ENCODE measurements around the gene MAML1. TPM values are rescaled to one million over a fixed set of nuclear protein-coding genes. Genes with fewer than 3 reads are reported as not detected.

MAML1 gene
- total RNA-seq, 1 donor from 2014 or later, result 42.6 TPM

- peaks cover 9% of the 10 kb centered on the region for H3K36me3 Mint-ChIP-seq
- no peak overlapping the region for H3K4me3 Mint-ChIP-seq
- no peak for TF ChIP-seq CTCF (conservative IDR thresholded peaks at IDR 0.05)
- H3K4me1 Mint-ChIP-seq (ENCODE audit: unreplicated experiment), result peaks cover 5% of the 10 kb centered on the region
- H3K27me3 Mint-ChIP-seq, result no peaks in the 10 kb centered on the region
- H3K9me3 Mint-ChIP-seq, result no peaks in the 10 kb centered on the region
- no peak overlapping the region for H3K27ac Mint-ChIP-seq
- DNase-seq (ENCODE audit: extremely low spot score, unreplicated experiment), result no peak
These were observed 65.1 kb downstream of the MAML1 start for GRCh38 chr5:179797741-179798140.

GRCh38 chr5:179798144-179798770 lies 65.6 kb downstream of the MAML1 start:
- Mint-ChIP-seq H3K27ac (no peak overlapping the region), H3K36me3 (peaks cover 9% of the 10 kb centered on the region), H3K27me3 (no peaks in the 10 kb centered on the region), H3K4me3 (no peak overlapping the region), H3K4me1 (ENCODE audit: unreplicated experiment) (peaks cover 8% of the 10 kb centered on the region), H3K9me3 (no peaks in the 10 kb centered on the region)
- no peak for DNase-seq (ENCODE audit: extremely low spot score, unreplicated experiment)
- TF ChIP-seq CTCF (conservative IDR thresholded peaks at IDR 0.05), result no peak

GRCh38 chr5:179798771-179799643 lies 66.4 kb downstream of the MAML1 start:
- H3K4me1 Mint-ChIP-seq (ENCODE audit: unreplicated experiment), result peaks cover 13% of the 10 kb centered on the region
- no peaks in the 10 kb centered on the region for H3K9me3 Mint-ChIP-seq
- H3K27me3 Mint-ChIP-seq, result no peaks in the 10 kb centered on the region
- no peak for DNase-seq (ENCODE audit: extremely low spot score, unreplicated experiment)
- H3K4me3 Mint-ChIP-seq, result no peak overlapping the region
- H3K36me3 Mint-ChIP-seq, result peaks cover 9% of the 10 kb centered on the region
- TF ChIP-seq CTCF (conservative IDR thresholded peaks at IDR 0.05), result no peak
- no peak overlapping the region for H3K27ac Mint-ChIP-seq

GRCh38 chr5:179799644-179799973 lies 67.0 kb downstream of the MAML1 start:
- DNase-seq (ENCODE audit: extremely low spot score, unreplicated experiment), result no peak
- Mint-ChIP-seq H3K36me3 (peaks cover 9% of the 10 kb centered on the region), H3K4me1 (ENCODE audit: unreplicated experiment) (peaks cover 16% of the 10 kb centered on the region), H3K27ac (no peak overlapping the region), H3K9me3 (no peaks in the 10 kb centered on the region), H3K4me3 (no peak overlapping the region), H3K27me3 (no peaks in the 10 kb centered on the region)
- no peak for TF ChIP-seq CTCF (conservative IDR thresholded peaks at IDR 0.05)

- TF ChIP-seq CTCF (conservative IDR thresholded peaks at IDR 0.05), result no peak
- H3K27me3 Mint-ChIP-seq, result no peaks in the 10 kb centered on the region
- no peak overlapping the region for H3K4me3 Mint-ChIP-seq
These were observed 67.6 kb downstream of the MAML1 start for GRCh38 chr5:179800071-179800695.

More at GRCh38 chr5:179800071-179800695, 67.6 kb downstream of the MAML1 start:
- peaks cover 22% of the 10 kb centered on the region for H3K4me1 Mint-ChIP-seq (ENCODE audit: unreplicated experiment)
- no peaks in the 10 kb centered on the region for H3K9me3 Mint-ChIP-seq
- peaks cover 9% of the 10 kb centered on the region for H3K36me3 Mint-ChIP-seq
- no peak overlapping the region for H3K27ac Mint-ChIP-seq
- DNase-seq (ENCODE audit: extremely low spot score, unreplicated experiment), result no peak

All from type B pancreatic cell (in vitro differentiated cells).